DMS153 treated with DMSO at 0.1 percent for 48 hours (cell line): Measurements from ENCODE around the gene SYNDIG1L.
"Not testable (repeated sequence)": the region's sequence is repeated elsewhere in the genome, so short reads cannot be mapped to it uniquely, and the experiment has no call there.

Experiments
- DNase-seq: peaks from one replicate; lab custom pipeline; 2025; ENCODE audit not compliant: unreplicated experiment; lab: John Stamatoyannopoulos, UW

SYNDIG1L gene

DNA sequence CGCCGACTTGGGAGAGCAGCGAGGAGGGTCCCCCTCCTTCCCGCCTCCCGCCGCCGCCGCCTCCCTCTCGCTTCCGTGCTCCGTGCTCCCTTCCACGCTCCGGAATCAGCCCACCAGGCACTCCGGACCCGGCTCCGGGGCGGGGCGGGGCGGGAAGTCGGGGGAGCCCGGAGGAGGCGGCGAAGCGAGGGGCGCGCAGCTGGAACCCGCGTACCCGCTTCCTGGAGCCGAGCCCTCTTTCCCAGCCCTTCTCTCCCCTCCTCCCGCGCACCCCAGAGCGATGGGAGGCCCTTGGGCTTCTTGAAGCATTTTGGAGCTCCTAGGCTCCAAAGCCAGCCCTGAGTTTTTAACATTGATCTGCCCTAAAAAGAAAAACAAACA, at the start of gene SYNDIG1L:
Gene SYNDIG1L, minus strand, starts transcription at position 9 of the 381 bp plus-strand sequence. CDS start 16,466 bp downstream, outside the sequence.
- no peak for DNase-seq

DNA sequence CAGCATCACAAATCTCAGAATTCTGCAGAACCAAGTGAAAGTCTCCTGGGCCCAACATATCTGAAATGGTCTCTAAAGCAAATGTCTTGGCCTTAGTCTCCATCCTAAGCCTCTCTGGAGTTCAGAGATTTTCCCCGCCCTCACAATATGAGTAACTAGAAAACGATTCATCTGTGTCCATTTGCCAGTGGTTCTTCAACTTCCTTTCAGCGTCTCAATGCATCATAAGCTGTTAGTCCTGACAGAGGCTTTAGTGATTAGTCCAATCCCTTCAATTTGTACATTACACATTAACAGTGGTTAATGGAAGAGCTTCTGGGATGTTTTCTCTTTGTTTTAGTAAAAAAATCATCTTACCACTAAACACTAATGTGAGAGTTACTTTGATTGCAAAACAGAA, 49.7 kb upstream of the SYNDIG1L start:
- no peak for DNase-seq

DNA sequence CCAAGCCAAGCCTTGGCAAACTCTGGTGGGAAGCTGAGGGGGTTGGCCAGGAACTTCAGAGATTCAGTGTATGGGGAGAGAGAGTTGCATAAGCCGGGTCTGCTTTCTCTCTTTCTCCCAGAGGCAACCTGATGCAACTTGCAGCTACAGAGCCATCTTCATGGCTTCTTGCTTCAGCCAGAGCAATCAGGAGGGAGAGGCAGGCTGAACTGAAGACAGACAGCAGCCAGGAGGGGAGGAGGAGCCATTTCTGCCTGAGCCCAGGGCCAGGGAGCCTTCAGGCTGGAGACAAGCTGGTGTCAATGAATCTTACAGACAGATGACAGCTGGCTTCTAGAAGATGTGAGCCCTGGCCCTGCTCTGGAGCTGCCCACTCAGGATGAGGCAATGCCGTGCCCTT, 48.4 kb upstream of the SYNDIG1L start:
- DNase-seq: no peak

DNA sequence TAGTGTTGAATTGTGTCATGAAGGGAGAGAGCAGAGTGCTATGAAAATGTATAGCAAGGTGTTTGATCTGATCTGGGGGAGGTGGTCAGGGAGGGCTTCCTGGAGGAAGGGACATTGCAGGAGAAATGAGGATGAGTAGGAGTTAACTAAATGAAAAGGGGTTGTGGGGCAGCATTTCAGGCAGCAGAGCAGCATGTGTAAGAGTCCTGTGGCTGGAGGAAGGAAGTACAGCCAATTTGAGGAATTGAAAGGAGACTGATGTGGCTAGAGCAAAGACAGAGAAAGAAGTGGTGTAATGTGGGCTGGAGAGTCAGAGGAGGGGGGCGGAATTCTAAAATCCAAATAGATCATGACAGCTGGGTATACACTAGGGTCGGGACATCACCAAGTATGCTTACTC, 46.6 kb upstream of the SYNDIG1L start:
- no peak for DNase-seq

DNA sequence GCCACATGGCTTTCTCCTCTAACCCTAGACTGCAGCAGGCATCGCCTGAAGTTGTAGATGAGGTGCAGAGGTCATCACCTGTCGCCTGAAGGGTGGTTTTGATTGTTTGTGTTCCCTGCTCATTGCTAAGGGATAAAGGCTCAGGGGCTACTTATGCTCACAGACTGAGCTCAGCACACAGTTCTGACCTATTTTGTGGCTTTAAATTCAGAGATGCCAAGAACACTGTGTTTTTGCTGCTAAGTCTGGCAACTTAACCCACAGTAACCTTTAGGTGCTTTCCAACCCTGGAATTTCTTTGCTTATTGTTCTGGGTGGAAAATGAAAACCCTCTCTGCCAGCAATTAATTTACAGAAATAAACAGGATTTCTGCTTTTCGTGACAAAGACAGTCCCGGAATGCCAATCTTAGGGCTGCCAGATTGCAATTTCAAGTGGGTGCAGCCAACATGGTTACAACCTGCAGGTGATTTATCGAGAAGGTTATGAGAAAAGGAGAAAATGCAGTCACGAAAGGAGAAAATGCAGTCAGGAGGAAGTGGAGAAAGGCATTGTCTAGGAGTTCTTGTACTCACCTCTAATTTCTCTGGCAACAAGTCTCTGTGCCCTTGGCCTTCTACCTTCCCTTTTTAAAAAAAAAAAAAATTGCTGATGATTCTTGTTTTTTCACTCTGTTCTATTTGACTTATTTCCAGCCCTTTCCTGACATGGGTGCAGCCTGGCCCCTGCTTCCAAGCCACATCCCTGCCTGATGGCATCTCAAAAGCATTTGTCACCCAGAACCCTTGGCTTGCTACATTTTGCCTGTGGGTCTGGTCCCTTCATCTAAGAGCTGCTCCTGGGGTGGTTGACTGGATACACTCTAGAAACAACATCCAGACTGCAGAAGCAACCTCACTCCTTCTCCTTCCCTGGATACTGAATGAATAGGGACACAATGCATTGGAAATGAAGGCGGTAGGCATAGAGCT, 43.8 kb upstream of the SYNDIG1L start:
- no peak for DNase-seq

DNA sequence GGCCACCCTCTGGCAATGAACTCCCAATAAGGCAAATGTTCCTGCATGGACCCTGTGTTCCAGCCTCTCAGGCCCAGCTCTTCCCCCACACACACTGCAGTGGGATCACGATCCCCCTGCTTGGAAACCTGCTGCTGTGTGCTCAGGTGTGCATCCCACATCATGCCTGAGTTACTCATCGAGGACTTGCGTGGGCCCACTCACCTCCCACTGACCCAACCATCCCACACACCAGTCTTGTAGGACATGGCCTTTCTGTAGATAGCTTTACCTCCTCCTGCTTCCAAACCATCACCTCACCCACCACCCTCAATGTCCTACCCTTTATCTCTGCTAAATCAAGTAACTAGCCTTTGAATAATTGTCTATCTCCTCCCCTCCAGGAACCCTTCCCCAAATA, 42.5 kb upstream of the SYNDIG1L start:
- no peak for DNase-seq

DNA sequence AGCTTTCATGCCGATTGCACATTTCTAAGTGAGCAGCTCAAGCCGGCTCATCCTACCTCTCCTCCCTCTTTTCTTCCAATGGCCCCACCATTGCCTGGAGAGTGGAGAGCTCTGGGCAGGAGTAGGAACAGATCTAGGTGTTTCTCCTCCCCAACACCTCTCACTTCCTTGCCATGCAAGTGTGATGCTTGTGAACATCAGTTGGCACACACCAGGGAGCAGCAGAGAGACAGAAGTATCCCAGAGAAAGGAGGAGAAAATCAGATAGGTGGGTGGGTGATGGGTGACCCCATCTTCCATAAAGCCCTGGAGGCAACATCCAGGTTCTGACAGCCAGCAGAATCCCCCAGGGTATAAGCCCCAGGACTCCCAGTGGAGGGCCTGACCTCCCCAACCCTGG, 39.3 kb upstream of the SYNDIG1L start:
- DNase-seq: no peak

DNA sequence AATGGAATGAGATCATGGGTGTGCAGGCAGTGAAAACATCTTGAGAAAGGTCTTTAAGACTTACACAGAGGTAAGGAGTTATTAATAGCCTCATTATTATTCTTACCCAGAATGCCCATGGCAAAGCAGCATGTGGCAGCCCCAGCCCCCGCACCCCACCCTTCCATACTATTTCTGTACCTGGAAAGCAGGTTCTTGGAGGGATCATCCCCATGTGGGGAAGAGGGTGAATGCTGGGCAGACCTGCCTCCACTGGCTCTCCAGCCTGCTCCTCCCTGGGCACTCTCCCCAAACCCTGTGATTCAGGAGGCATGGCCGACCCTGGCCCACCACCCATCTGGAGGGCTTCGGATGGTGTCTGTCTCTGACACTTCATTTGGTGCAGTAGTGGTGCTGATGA, 38.8 kb upstream of the SYNDIG1L start:
- DNase-seq: no peak

DNA sequence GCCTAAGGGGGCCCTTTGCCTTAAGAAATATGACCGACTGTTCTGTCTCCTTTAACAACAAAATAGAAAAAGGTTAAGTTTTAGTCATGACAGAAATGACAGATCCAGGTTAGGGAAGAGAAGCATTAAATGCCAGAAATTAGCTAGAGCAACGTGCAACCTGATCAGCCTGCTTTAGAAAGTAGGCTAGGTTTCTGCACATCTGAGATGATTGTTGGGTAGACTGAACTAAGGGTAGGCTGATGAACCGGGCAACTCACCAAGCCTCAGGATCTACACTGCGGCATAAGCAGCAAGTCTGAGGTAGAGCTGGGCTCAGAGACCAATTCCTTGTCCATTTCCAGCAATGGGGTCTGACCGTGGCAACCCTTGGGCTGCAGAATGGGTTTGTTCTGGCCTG, 37.7 kb upstream of the SYNDIG1L start:
- DNase-seq: no peak

DNA sequence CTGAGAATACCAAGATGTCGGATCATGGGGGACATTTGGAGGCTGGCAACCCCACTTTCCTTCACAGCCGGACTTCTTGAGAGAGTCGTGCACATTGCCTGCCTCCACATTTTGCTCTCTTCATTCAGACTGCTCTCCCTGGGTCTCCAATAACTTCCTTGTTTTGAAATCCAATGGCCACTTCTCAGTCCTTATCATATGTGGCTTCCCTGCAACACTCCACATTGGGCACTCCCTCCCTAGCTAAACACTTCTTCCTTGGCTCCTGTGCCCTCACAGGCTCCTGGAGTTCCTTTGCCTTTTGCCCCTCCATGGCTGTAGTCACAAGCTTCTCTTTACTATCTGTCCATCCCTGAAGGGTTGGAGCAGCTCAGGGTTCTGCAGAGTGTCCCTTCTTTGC, 37.0 kb upstream of the SYNDIG1L start:
- DNase-seq: no peak

DNA sequence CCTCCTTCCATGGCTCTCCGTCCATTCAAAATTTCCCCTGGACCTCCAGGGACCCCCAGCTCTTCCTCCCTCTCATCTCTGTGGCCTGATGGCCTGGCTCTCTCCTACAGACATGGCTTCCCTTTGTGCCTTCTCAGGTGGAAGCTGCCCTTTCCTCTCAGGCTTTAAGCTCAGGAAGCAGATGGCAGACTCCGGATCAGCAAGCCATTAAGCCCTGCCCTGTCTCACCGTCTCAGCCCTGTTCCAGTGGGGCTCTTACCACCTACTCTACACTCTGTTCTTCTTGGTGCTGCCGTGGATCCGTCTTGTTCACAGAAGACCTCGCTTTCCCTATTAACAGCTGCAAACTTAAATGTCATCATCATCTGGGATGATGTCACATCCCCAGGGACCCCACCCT, 34.0 kb upstream of the SYNDIG1L start:
- no peak for DNase-seq

DNA sequence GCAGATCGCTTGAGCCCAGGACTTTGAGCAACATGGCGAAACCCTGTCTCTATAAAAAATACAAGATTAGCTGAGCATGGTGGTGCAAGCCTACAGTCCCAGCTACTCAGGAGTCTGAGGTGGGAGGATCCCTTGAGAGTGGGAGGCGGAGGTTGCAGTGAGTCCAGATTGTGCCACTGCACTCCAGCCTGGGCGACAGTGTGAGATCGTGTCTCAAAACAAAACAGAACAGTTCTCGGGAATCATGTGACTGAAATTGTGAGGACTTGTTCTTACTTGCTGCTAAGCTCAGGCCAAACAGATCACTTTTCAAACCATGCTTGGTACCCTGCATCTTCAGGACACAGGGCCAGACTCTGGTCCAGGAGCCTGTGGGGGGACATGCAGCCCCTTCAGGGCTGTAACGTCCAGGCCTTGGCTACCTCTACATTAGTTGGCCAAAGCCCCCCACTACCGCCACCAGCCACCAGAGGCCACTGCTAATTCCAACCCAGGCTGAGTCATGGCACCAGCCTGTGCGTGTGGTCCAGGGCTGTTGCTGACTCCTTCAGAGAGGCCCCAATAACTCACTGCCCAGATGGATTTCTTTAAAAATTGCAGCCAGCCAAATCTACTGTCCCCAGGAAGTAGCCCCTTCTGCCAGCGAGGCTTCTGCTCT, 33.4 kb upstream of the SYNDIG1L start:
- no peak for DNase-seq

DNA sequence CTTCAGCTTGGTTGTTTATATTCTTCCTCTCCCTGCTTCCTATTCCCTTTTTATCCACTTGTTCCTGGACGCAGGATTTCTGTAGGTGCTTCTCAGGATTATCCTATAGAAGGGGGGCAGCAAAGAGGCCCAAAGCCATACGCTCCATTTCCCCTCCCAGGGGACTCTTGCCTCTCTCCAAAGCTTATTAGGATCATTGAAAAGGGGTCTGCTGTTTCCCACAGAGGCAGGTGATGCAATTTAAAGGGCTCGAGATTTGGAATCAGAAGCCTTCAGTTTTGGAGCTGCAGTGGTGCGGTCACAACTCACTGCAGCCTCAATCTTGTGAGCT, 31.5 kb upstream of the SYNDIG1L start:
- no peak for DNase-seq

DNA sequence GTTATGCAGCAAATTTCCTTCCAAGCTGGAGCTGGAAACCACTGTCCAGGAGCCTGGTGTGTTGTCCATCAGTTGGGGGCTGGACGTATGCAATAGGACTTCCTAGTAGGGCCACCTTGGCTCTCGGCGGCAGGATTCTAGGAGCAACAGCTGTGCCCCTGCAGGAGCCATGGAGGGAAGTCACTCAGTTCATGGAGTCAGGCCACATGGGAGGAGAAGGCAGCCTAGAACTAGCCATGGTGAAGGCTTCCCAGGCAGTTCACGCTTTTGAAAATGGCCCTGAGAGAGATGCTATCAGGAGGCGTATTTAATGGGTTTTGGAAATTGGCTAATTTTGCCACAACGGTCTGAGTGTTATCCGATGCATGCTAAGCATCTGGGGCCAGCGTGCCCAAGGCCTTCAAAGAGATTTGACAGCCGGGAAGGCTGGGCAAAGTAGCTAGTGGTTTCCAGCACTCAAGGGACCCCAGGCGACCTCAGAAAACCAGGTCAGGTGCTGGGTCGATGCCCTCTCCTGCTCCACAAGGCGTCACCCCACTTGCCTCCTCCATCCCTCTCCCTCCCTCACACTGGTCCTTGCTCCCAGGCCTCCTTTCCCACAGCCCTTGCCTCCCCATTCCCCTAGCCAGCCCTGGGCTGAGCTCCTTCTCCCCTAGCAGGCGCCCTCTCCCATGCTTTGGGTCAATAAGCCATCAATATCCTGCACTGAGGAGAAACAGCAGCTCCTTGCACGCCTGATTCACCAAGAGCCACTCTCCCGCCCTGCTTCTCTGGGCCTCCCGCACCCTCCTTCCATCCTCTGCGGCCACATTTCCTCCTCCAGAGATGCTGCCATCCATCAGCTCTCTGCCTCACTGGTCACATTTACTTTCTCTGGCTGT, 30.9 kb upstream of the SYNDIG1L start:
- DNase-seq: no peak

DNA sequence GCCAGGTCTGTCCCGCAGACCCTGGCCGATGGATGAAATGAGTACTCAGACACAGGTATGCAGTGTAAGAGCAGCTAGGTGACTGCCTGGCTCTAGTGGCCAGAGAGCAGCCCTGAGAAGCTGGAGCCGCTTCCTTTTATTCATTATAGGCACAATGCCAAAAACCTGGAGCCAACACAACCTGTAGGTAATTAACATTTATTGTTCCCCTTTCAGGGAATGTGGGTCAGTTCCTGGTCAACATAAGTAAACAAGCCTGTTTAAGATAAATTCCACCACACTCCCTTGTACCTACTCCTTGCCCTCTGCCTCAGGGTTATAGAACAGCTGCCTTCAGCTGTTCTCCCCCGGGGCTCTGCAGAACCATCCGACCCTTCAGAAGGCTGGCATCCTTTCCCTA, 28.4 kb upstream of the SYNDIG1L start:
- not testable (repeated sequence) for DNase-seq

DNA sequence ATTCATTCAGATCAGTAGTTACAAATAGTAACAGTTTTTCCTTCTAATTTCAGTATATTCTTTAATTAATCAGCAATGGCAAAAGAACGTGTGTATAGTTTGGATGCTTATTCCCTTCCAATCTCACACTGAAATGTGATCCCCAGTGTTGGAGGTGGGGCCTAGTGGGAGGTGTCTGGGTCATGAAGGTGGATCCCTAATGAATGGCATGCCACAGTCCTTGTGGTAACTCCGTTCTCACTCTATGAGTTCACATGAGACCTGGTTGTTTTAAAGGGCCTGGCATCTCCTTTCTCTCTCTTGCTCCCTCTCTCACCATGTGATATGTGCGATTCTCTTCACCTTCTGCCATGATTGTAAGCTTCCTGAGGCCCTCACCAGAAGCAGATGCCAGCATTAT, 18.9 kb upstream of the SYNDIG1L start:
- DNase-seq: no peak

DNA sequence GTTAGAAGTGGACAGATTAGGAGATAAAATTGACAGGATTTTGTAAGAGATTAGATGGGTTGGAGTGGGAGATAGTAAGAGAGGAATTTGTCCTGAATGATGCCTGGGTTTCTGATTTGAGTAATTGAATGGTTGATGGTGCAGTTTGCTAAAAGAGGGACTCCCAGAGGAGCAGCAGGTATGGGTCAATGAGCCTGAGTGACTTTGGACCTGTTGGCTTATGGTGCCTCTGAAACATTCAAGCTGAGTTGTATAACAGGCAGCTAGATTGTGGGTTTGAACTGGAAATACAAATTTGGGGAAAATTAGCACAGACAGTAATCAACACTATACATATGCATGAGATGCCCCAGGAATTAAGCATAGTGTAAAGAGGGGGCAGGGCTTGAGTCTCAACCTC, 16.7 kb upstream of the SYNDIG1L start:
- DNase-seq: no peak

DNA sequence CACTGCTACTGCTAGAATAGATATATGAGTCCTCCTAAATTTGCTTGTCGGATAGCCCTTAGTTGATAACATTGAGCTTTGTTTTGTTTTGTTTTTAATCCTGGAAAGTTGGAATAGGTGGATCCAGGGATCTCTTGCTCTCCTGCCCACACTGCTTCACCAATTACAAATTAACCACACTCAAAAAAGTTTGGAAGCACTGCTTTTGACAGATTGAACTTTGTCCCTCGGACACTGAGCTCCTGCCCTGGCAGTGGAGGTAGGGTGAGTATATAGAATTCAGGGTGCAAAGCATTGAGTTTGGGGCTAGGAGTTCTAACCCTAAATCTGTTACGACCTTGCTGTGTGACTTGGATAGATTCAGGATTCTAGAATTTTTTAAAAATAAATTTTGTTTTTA, 15.1 kb upstream of the SYNDIG1L start:
- DNase-seq: no peak

DNA sequence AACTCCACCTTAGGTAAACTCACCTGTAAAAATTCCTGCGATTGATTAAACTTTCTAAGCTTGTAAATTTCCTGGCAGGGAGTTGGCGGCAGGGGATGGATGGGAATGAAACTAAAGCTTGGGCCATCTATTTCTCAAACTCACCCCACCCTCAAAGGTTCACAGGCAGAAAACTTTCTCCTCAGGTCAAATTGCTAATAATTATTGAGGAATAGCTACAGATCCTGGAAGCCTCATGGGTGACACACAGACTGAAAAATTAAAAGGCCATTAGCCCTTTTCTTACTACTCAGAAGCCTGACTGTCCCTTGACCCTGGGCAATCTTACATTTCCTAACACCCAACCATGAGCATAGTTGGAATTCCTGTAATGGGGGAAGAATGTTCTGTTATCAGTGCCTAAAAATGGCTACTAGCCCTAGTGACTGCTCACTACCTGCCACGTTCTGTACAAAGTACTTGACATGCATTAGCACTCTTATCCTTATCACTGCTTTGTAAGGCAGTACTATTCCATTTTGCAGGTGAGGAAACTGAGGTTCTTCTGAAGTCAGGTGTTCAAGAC, 12.4 kb upstream of the SYNDIG1L start:
- DNase-seq: no peak

DNA sequence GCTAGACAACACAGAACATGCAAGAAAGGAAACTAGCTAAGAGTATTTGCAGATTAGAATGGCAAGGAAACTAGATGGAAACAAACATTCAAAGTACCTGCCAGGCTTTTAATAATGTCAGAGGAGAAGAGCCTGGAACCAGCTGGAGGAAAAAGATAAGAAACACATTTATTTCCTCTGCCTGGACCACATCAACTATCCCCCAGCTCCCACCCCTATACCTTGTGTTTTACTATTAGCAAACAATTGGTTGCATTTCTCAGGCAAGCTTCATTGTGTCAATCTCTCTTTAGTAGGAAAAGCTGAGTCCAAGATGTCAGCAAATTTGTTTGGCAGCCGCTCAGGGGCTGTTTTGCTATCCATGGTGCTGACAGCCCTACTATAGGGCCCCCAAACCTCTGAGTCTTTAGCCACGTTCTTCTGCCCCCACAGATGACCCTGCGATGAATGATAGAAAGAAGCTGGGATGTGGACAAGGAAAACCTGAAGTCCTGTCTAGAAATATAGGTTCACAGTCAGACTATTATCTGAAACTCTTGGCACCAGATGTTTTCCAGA, 11.6 kb upstream of the SYNDIG1L start:
- no peak for DNase-seq

DNA sequence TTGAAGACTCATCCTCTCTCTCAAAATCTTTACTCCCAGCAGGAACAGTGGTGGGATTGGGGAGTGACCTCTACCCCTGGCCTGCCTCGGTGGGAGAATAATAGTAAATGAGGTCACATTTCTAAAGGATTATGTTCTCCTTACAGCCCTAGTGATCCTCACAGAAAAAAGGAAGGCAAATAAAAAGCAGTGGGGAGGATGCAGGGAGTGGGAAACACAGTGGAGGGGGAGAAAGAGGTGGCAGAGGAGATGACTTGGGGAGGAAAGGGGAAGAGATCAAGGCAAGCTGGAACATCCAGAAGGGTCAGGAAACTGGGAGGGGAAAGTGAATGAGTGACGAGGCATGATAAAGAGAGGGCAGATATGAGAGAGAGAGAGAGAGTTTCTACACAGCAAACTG, 8.3 kb upstream of the SYNDIG1L start:
- DNase-seq: no peak
